T-helper 9 cell (primary cell): ENCODE results near the gene CNEP1R1.

ENCODE experiments used
- DNase-seq: peaks from one replicate; pipeline ENCODE4 v3.0.0-alpha.2; 2020

The CNEP1R1 gene

GRCh38 chr16:50065624-50066481, 40.8 kb downstream of the CNEP1R1 start, which contains the start of gene HEATR3:
TSS of gene HEATR3 (plus strand) at chr16:50065970. CDS start at chr16:50066132, 162 bp downstream.
- peak; percentile 90 for DNase-seq

DNA sequence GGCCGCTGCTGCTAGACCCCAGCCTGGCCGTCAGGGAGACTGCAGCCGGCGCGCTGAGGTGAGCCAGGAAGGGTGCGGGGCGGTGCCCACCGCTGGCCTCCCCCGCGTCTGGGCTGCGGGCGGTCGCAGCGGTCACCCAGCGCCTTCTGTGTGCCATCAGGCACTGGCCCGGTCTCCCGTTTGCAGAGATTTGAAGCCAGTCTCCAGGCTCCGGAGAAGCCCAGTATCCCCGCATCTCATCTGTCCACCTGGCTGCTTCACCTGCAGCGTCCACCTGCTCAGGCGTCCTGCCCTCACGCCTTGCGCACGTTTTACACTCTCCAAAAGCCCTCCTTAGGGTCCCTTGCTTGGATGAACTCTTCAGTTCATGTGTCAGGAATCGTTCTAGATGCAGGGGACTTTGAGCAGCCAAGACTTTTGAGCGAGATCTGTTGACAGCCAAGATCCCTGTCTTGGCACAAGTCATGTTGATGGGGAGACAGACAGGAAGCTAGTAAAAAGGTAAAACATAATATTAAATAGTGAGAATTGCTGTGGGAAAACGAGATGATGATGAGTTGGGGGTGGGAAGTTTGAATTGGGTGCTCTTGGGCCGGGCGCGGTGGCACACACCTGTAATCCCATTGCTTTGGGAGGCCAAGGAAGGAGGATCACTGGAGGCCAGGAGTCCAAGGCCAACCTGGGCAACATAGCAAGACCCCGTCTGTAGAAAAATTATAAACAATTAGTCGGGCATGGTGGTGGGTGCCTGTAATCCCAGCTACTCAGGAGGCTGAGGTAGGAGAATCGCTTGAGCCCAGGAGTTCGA, 41.7 kb downstream of the CNEP1R1 start:
- DNase-seq: no peak

GRCh38 chr16:50067290-50067853, 42.3 kb downstream of the CNEP1R1 start:
- DNase-seq: no peak

DNA sequence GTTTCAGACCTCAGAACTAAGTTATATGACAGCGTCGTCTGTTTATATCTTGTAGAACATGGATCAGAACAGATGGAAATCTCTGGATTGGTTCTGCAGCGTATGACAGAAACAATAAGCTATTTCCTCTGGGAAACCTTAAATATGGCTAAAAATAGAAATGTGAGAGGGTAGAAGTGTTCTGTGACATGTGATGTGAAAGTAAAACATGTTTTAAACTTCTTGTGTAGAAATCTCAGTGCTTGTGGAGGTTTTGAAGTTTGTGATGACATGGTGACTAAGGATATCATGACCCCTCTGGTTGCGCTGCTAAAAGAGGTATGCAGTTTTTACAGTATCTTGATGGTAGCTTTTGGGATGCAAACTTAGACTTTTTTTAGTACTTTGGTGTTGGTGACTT, 43.5 kb downstream of the CNEP1R1 start:
- no peak for DNase-seq

GRCh38 chr16:50069060-50069459, 44.0 kb downstream of the CNEP1R1 start:
- DNase-seq: no peak

GRCh38 chr16:50071075-50071671, 46.1 kb downstream of the CNEP1R1 start:
- no peak for DNase-seq

DNA sequence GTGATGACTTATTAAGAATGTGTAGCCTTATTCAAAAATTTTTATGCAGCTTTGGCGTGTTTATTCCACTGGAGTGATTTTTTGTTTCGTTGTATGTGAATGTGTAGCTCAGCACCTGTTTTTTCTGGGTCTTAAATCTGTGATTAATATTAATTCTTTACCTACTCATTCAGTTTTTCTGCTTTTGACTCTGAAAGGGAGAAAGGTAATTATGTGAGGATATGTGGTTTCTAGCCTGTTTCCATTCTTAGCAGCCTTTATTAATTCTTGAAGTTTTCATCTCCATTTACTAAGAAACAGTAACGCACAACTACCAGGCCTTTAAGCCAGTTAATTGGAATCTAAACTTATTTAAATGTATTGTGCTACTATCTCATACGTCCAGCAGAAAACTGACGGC, 47.7 kb downstream of the CNEP1R1 start:
- DNase-seq: no peak

GRCh38 chr16:50079397-50080140, 54.5 kb downstream of the CNEP1R1 start:
- no peak for DNase-seq

GRCh38 chr16:50081428-50082018, 56.5 kb downstream of the CNEP1R1 start:
- DNase-seq: no peak

- no peak for DNase-seq
These were observed 59.0 kb downstream of the CNEP1R1 start for GRCh38 chr16:50083996-50084395.

- DNase-seq: no peak
These were observed 61.2 kb downstream of the CNEP1R1 start for GRCh38 chr16:50086176-50086575.
